H9 (cell line): ENCODE results near the gene CDH4. TPM values are rescaled to one million over a fixed set of nuclear protein-coding genes. Genes with fewer than 3 reads are reported as not detected.

Source experiments
- DNase-seq: peaks from one replicate; pipeline ENCODE4 v3.0.0-alpha.2; 2017
- H2AFZ ChIP-seq: one replicate; pipeline ENCODE4 v1.6.1; 2013; ENCODE audit warnings: mild to moderate bottlenecking, low read length, control low read depth, moderate library complexity
- H2AK5ac ChIP-seq: 2 replicates; pipeline ENCODE4 v1.6.1; 2013; ENCODE audit warnings: low read length, control low read depth, mixed read lengths; ENCODE audit not compliant: insufficient read length
- H2BK120ac ChIP-seq: one replicate; pipeline ENCODE4 v1.6.1; 2013; ENCODE audit warnings: low read depth, mild to moderate bottlenecking, low read length, control low read depth, inconsistent platforms; ENCODE audit not compliant: poor library complexity, severe bottlenecking
- H2BK12ac ChIP-seq: 2 replicates; pipeline ENCODE4 v1.6.1; 2013; ENCODE audit warnings: low read length, control low read depth, mixed read lengths, low read depth; ENCODE audit not compliant: insufficient read length
- H2BK15ac ChIP-seq: 2 replicates; pipeline ENCODE4 v1.6.1; 2013; ENCODE audit warnings: low read depth, low read length, control low read depth
- H2BK20ac ChIP-seq: one replicate; pipeline ENCODE4 v1.6.1; 2013; ENCODE audit warnings: low read depth, mild to moderate bottlenecking, low read length, control low read depth, inconsistent platforms; ENCODE audit not compliant: poor library complexity, severe bottlenecking
- H2BK5ac ChIP-seq: 2 replicates; pipeline ENCODE4 v1.6.1; 2013; ENCODE audit warnings: low read length, control low read depth, mixed read lengths; ENCODE audit not compliant: insufficient read length
- H3K14ac ChIP-seq: 2 replicates; pipeline ENCODE4 v1.6.1; 2013; ENCODE audit warnings: low read length, control low read depth; ENCODE audit not compliant: insufficient read depth
- H3K18ac ChIP-seq: 2 replicates; pipeline ENCODE4 v1.6.1; 2013; ENCODE audit warnings: low read depth, mild to moderate bottlenecking, mixed read lengths, low read length, control low read depth; ENCODE audit not compliant: insufficient read length
- H3K23ac ChIP-seq: 2 replicates; pipeline ENCODE4 v1.6.1; 2013; ENCODE audit warnings: low read length, control low read depth, mixed read lengths, low read depth; ENCODE audit not compliant: insufficient read length
- H3K23me2 ChIP-seq: 2 replicates; pipeline ENCODE4 v1.6.1; 2013; ENCODE audit warnings: low read depth, mild to moderate bottlenecking, mixed read lengths, low read length, control low read depth; ENCODE audit not compliant: insufficient read length, poor library complexity, severe bottlenecking
- H3K27ac ChIP-seq: 2 replicates; pipeline ENCODE4 v1.5.1; 2013; ENCODE audit warnings: low read length, control low read depth, mixed read lengths, low read depth; ENCODE audit not compliant: insufficient read length
- H3K27me3 ChIP-seq: 2 replicates; pipeline ENCODE4 v1.6.1; 2013; ENCODE audit warnings: low read length, control low read depth, inconsistent platforms; ENCODE audit not compliant: insufficient read depth
- H3K4ac ChIP-seq: 2 replicates; pipeline ENCODE4 v1.6.1; 2013; ENCODE audit warnings: low read depth, mild to moderate bottlenecking, control low read depth, inconsistent platforms, low read length, moderate library complexity
- H3K4me1 ChIP-seq: 2 replicates; pipeline ENCODE4 v1.6.1; 2013; ENCODE audit warnings: low read length, control low read depth, inconsistent platforms; ENCODE audit not compliant: insufficient read depth
- H3K4me2 ChIP-seq: 2 replicates; pipeline ENCODE4 v1.6.1; 2013; ENCODE audit warnings: low read length, control low read depth, mixed read lengths; ENCODE audit not compliant: insufficient read length, insufficient read depth
- H3K56ac ChIP-seq: 2 replicates; pipeline ENCODE4 v1.6.1; 2013; ENCODE audit warnings: low read depth, mild to moderate bottlenecking, mixed read lengths, low read length, control low read depth; ENCODE audit not compliant: insufficient read length
- H3K79me1 ChIP-seq: 2 replicates; pipeline ENCODE4 v1.6.1; 2013; ENCODE audit warnings: low read depth, mild to moderate bottlenecking, moderate library complexity, low read length, control low read depth, inconsistent platforms; ENCODE audit not compliant: insufficient read depth, poor library complexity, severe bottlenecking
- H3K79me2 ChIP-seq: 2 replicates; pipeline ENCODE4 v1.6.1; 2013; ENCODE audit warnings: low read length, control low read depth, inconsistent platforms; ENCODE audit not compliant: insufficient read depth
- H3K9ac ChIP-seq: 2 replicates; pipeline ENCODE4 v1.6.1; 2013; ENCODE audit warnings: low read length, control low read depth, mixed read lengths; ENCODE audit not compliant: insufficient read length; ENCODE audit errors: extremely low read depth
- H3K9me3 ChIP-seq: one replicate; pipeline ENCODE4 v1.6.1; 2013; ENCODE audit warnings: low read depth, low read length, inconsistent platforms; ENCODE audit not compliant: control insufficient read depth
- H3T11ph ChIP-seq: one replicate; pipeline ENCODE4 v1.6.1; 2013; ENCODE audit warnings: mild to moderate bottlenecking, low read length, control low read depth, inconsistent platforms
- H4K20me1 ChIP-seq: one replicate; pipeline ENCODE4 v1.6.1; 2013; ENCODE audit not compliant: control insufficient read depth, insufficient read length, insufficient read depth
- H4K5ac ChIP-seq: 2 replicates; pipeline ENCODE4 v1.6.1; 2013; ENCODE audit warnings: low read depth, mild to moderate bottlenecking, mixed read lengths, low read length, control low read depth; ENCODE audit not compliant: insufficient read length
- H4K8ac ChIP-seq: replicated peaks from 2 replicates; pipeline ENCODE4 v1.6.1; 2013; ENCODE audit warnings: low read length, control low read depth, mixed read lengths, low read depth; ENCODE audit not compliant: insufficient read length
- H4K91ac ChIP-seq: 2 replicates; pipeline ENCODE4 v1.6.1; 2013; ENCODE audit warnings: low read depth, mild to moderate bottlenecking, moderate library complexity, mixed read lengths, low read length, control low read depth; ENCODE audit not compliant: insufficient read length
- H3K27ac Mint-ChIP-seq, 3 experiments: 2 replicates in 2 of 3; 3 replicates in 1 of 3; pipeline ENCODE4 v1.8.0; 2020 to 2021; ENCODE audit warnings: mixed read lengths in 3 of 3, mild to moderate bottlenecking in 1 of 3, moderate library complexity in 1 of 3
- H3K27me3 Mint-ChIP-seq: 2 replicates; pipeline ENCODE4 v1.8.0; 2021; ENCODE audit warnings: low read depth, mild to moderate bottlenecking, moderate library complexity, mixed read lengths
- H3K36me3 Mint-ChIP-seq, 3 experiments: 2 replicates in 2 of 3; 3 replicates in 1 of 3; pipeline ENCODE4 v1.8.0; 2020 to 2021; ENCODE audit warnings: low read depth in 3 of 3, mixed read lengths in 3 of 3; ENCODE audit not compliant: insufficient read depth in 1 of 3
- H3K4me1 Mint-ChIP-seq, 2 experiments: 2 replicates each; pipeline ENCODE4 v1.8.0; 2020; ENCODE audit warnings: mixed read lengths in 2 of 2
- H3K4me3 Mint-ChIP-seq, 2 experiments: 2 replicates in 1 of 2; 3 replicates in 1 of 2; pipeline ENCODE4 v1.8.0; 2020 to 2021; ENCODE audit warnings: mild to moderate bottlenecking in 2 of 2, mixed read lengths in 2 of 2, moderate library complexity in 1 of 2
- H3K9me3 Mint-ChIP-seq, 2 experiments: 2 replicates in 1 of 2; 3 replicates in 1 of 2; pipeline ENCODE4 v1.8.0; 2020; ENCODE audit warnings: mild to moderate bottlenecking in 2 of 2, mixed read lengths in 2 of 2, moderate library complexity in 1 of 2
- CTCF ChIP-seq: fragments of 200-600 bp; sonication (generic); conservative IDR thresholded peaks from 3 replicates; pipeline ENCODE4 v1.8.0; 2021; ENCODE audit warnings: antibody characterized with exemption, mild to moderate bottlenecking
- WGBS: extraction: QIAGEN DNeasy Blood & Tissue Kit; methylation state at CpG from one replicate; pipeline ENCODE4 v1.1.7; 2013; ENCODE audit warnings: missing lambda C conversion rate, low lambda C conversion rate, mixed read lengths; ENCODE audit not compliant: insufficient read length; ENCODE audit errors: extremely low coverage; 5-methylcytosine and 5-hydroxymethylcytosine counted together
- total RNA-seq: library from RNA; stranded (reverse); gene quantifications from 2 replicates; pipeline ENCODE4 v1.2.1, GENCODE V29; 2021

CDH4 gene
- total RNA-seq, 1 experiment from 2014 or later: 3.0 TPM

GRCh38 chr20:61234224-61234890 is 17.7 kb upstream of the CDH4 start:
- H3K27me3 ChIP-seq: peaks cover 6% of the 10 kb centered on the region; the same call in 1 of the 2 replicates
- H3K4me1 Mint-ChIP-seq: peaks cover 15 to 18% of the 10 kb centered on the region in 2 experiments
- H4K5ac ChIP-seq: no peak overlapping the region
- H2AFZ ChIP-seq: no peak overlapping the region
- no CpG with 5 or more reads among the region's 11 CpGs for WGBS
- H3K4ac ChIP-seq: no peak overlapping the region
- no peak overlapping the region for H3K27ac ChIP-seq
- H3K79me2 ChIP-seq: no peaks in the 10 kb centered on the region
- no peak overlapping the region for H3K4me3 Mint-ChIP-seq
- DNase-seq: no peak
- peaks cover 86% of the 10 kb centered on the region for H3K27me3 Mint-ChIP-seq
- no peak overlapping the region for H3K14ac ChIP-seq
- no peak overlapping the region for H3K56ac ChIP-seq
- H2BK12ac ChIP-seq: no peak overlapping the region
- no peak overlapping the region for H2AK5ac ChIP-seq
- H3T11ph ChIP-seq: no peak overlapping the region
- H3K9me3 Mint-ChIP-seq: peaks cover 10 to 12% of the 10 kb centered on the region in 2 experiments; a peak in 4 of 5 replicates
- H3K4me1 ChIP-seq: peaks cover 5% of the 10 kb centered on the region; the same call in 1 of the 2 replicates
- H4K91ac ChIP-seq: no peak overlapping the region
- H2BK15ac ChIP-seq: no peak overlapping the region
- no peak overlapping the region for H3K4me2 ChIP-seq
- H3K27ac Mint-ChIP-seq: no peak overlapping the region
- no peak overlapping the region for H2BK5ac ChIP-seq
- no peak for TF ChIP-seq CTCF
- H4K20me1 ChIP-seq: peaks cover 2% of the 10 kb centered on the region
- no peak overlapping the region for H3K23ac ChIP-seq
- no peak overlapping the region for H2BK120ac ChIP-seq
- H3K23me2 ChIP-seq: no peaks in the 10 kb centered on the region
- H3K79me1 ChIP-seq: no peaks in the 10 kb centered on the region
- H3K18ac ChIP-seq: no peak overlapping the region
- no peak overlapping the region for H3K9ac ChIP-seq
- H3K9me3 ChIP-seq: no peaks in the 10 kb centered on the region
- no peak overlapping the region for H2BK20ac ChIP-seq
- H3K36me3 Mint-ChIP-seq: peaks cover 0 to 2% (median 0%) of the 10 kb centered on the region in 3 experiments; a peak in 2 of 7 replicates
- H4K8ac ChIP-seq: no peak overlapping the region
